Mucosa of rectum (tissue), 2 donors: ENCODE measurements around the gene RPL26.

Experiments used
- H3K27ac ChIP-seq, 2 donors: one replicate each; pipeline ENCODE4 v1.7.0; 2013; ENCODE audit warnings: inconsistent platforms in 2 of 2, low read depth in 2 of 2, low read length in 2 of 2
- H3K27me3 ChIP-seq, 2 donors: one replicate each; pipeline ENCODE4 v1.7.0; 2013; ENCODE audit warnings: low read length in 2 of 2; ENCODE audit not compliant: control insufficient read depth in 2 of 2, insufficient read depth in 2 of 2
- H3K36me3 ChIP-seq, 2 donors: one replicate each; pipeline ENCODE4 v1.7.0; 2013; ENCODE audit warnings: low read length in 2 of 2; ENCODE audit not compliant: control insufficient read depth in 2 of 2, insufficient read depth in 2 of 2
- H3K4me1 ChIP-seq, 2 donors: one replicate each; pipeline ENCODE4 v1.7.0; 2013; ENCODE audit warnings: low read length in 2 of 2, mild to moderate bottlenecking in 1 of 2; ENCODE audit not compliant: control insufficient read depth in 2 of 2, insufficient read depth in 2 of 2
- H3K4me3 ChIP-seq, 2 donors: one replicate each; pipeline ENCODE4 v1.7.0; 2013; ENCODE audit warnings: low read length in 2 of 2
- H3K9ac ChIP-seq, 2 donors: one replicate each; pipeline ENCODE4 v1.7.0; 2013; ENCODE audit warnings: low read length in 2 of 2, low read depth in 1 of 2, mild to moderate bottlenecking in 1 of 2
- H3K9me3 ChIP-seq, 2 donors: one replicate each; pipeline ENCODE4 v1.7.0; 2013; ENCODE audit warnings: low read length in 2 of 2; ENCODE audit not compliant: control insufficient read depth in 2 of 2
- donor health status: healthy.
- donor health status: Normal muscosa, but diverticular disease.

The RPL26 gene

GRCh38 chr17:8332688-8333087, 50.3 kb downstream of the RPL26 start:
- H3K27ac ChIP-seq: no peak overlapping the region
- H3K36me3 ChIP-seq: no peaks in the 10 kb centered on the region
- H3K9ac ChIP-seq: no peak overlapping the region
- H3K4me3 ChIP-seq: no peak overlapping the region
- H3K27me3 ChIP-seq: peaks cover 4% of the 10 kb centered on the region in 2 donors
- H3K9me3 ChIP-seq: no peaks in the 10 kb centered on the region
- no peaks in the 10 kb centered on the region for H3K4me1 ChIP-seq

- H3K4me3 ChIP-seq: no peak overlapping the region
- H3K9me3 ChIP-seq: no peaks in the 10 kb centered on the region
- peaks cover 8% of the 10 kb centered on the region in 2 donors for H3K27me3 ChIP-seq
- H3K36me3 ChIP-seq: no peaks in the 10 kb centered on the region
- no peak overlapping the region for H3K27ac ChIP-seq
- no peak overlapping the region for H3K9ac ChIP-seq
- peaks cover 0 to 1% of the 10 kb centered on the region in 2 donors for H3K4me1 ChIP-seq
Measured at GRCh38 chr17:8332128-8332527, 50.9 kb downstream of the RPL26 start.
